Liver (tissue), 9 donors: ENCODE measurements around the gene TRIM5. TPM values are rescaled to one million over a fixed set of nuclear protein-coding genes. Genes with fewer than 3 reads are reported as not detected.
A peak's percentile ranks its signal among the peaks of the same experiment; 100 is the strongest.

Experiments used
- DNase-seq: peaks from one replicate; pipeline ENCODE4 v3.0.0-alpha.2; 2017; ENCODE audit warnings: low spot score
- H3K27ac ChIP-seq, 2 donors: one replicate each; pipeline ENCODE4 v1.7.0; 2013; ENCODE audit warnings: inconsistent platforms in 2 of 2, low read length in 2 of 2, control low read depth in 1 of 2, low read depth in 1 of 2, mild to moderate bottlenecking in 1 of 2
- H3K27me3 ChIP-seq, 4 donors: one replicate each; pipeline versions ENCODE4 v1.6.1 to v1.7.0; 2013; ENCODE audit warnings: low read length in 3 of 4, inconsistent platforms in 1 of 4, mild to moderate bottlenecking in 1 of 4, moderate library complexity in 1 of 4; ENCODE audit not compliant: control insufficient read depth in 4 of 4, insufficient read depth in 4 of 4
- H3K36me3 ChIP-seq, 4 donors: one replicate each; pipeline versions ENCODE4 v1.6.1 to v1.7.0; 2013; ENCODE audit warnings: low read length in 3 of 4, mild to moderate bottlenecking in 3 of 4, low read depth in 1 of 4, moderate library complexity in 1 of 4; ENCODE audit not compliant: control insufficient read depth in 4 of 4, insufficient read depth in 3 of 4
- H3K4me1 ChIP-seq, 4 donors: one replicate each; pipeline versions ENCODE4 v1.6.1 to v1.7.0; 2013; ENCODE audit warnings: low read length in 3 of 4, mild to moderate bottlenecking in 3 of 4, moderate library complexity in 1 of 4; ENCODE audit not compliant: control insufficient read depth in 4 of 4, insufficient read depth in 4 of 4
- H3K4me3 ChIP-seq, 3 donors: one replicate each; pipeline versions ENCODE4 v1.6.1 to v1.7.0; 2013; ENCODE audit warnings: low read length in 3 of 3, control low read depth in 1 of 3, low read depth in 1 of 3, mild to moderate bottlenecking in 1 of 3
- H3K9ac ChIP-seq, 2 donors: one replicate each; pipeline ENCODE4 v1.7.0; 2013; ENCODE audit warnings: low read length in 2 of 2, mild to moderate bottlenecking in 2 of 2, moderate library complexity in 2 of 2, control low read depth in 1 of 2, low read depth in 1 of 2
- H3K9me3 ChIP-seq, 4 donors: one replicate each; pipeline versions ENCODE4 v1.6.1 to v1.7.0; 2013; ENCODE audit warnings: low read length in 3 of 4; ENCODE audit not compliant: control insufficient read depth in 4 of 4
- CTCF ChIP-seq: fragments of 150-350 bp; IDR thresholded peaks from 2 replicates; pipeline ENCODE4 v1.5.1; 2017; ENCODE audit warnings: improper control_type of control experiment, low read depth, low read length; ENCODE audit not compliant: missing input control
- EGR1 ChIP-seq, 2 donors: IDR thresholded peaks; 2 replicates each; pipeline ENCODE4 v1.6.1; 2016 to 2018; ENCODE audit warnings: antibody characterized with exemption in 2 of 2, low read depth in 2 of 2
- FOXA1 ChIP-seq: IDR thresholded peaks from 2 replicates; pipeline ENCODE4 v1.6.1; 2016; ENCODE audit warnings: antibody characterized with exemption
- FOXA2 ChIP-seq: IDR thresholded peaks from 2 replicates; pipeline ENCODE4 v1.6.1; 2016; ENCODE audit warnings: antibody characterized with exemption
- GABPA ChIP-seq, 2 donors: IDR thresholded peaks in 1 of 2; conservative IDR thresholded peaks in 1 of 2; 2 replicates each; pipeline ENCODE4 v1.6.1; 2016; ENCODE audit warnings: antibody characterized with exemption in 2 of 2, mild to moderate bottlenecking in 1 of 2, moderate library complexity in 1 of 2
- HNF4A ChIP-seq, 2 donors: conservative IDR thresholded peaks; 2 replicates each; pipeline ENCODE4 v1.6.1; 2016; ENCODE audit warnings: antibody characterized with exemption in 2 of 2, mild to moderate bottlenecking in 2 of 2
- HNF4G ChIP-seq: IDR thresholded peaks from 2 replicates; pipeline ENCODE4 v1.6.1; 2016; ENCODE audit warnings: antibody characterized with exemption
- JUND ChIP-seq, 2 donors: IDR thresholded peaks; 2 replicates each; pipeline ENCODE4 v1.6.1; 2016; ENCODE audit warnings: antibody characterized with exemption in 2 of 2
- MAX ChIP-seq: IDR thresholded peaks from 2 replicates; pipeline ENCODE4 v1.6.1; 2016; ENCODE audit warnings: antibody characterized with exemption
- NR2F2 ChIP-seq: IDR thresholded peaks from 2 replicates; pipeline ENCODE4 v1.6.1; 2016; ENCODE audit warnings: antibody characterized with exemption
- RAD21 ChIP-seq, 2 donors: IDR thresholded peaks; 2 replicates each; pipeline ENCODE4 v1.6.1; 2016; ENCODE audit warnings: antibody characterized with exemption in 2 of 2, mild to moderate bottlenecking in 2 of 2
- RXRA ChIP-seq, 2 donors: IDR thresholded peaks; 2 replicates each; pipeline ENCODE4 v1.6.1; 2017 to 2018; ENCODE audit warnings: antibody characterized with exemption in 2 of 2, mild to moderate bottlenecking in 1 of 2
- SP1 ChIP-seq: IDR thresholded peaks from 2 replicates; pipeline ENCODE4 v1.6.1; 2018; ENCODE audit warnings: antibody characterized with exemption, mild to moderate bottlenecking
- TAF1 ChIP-seq: conservative IDR thresholded peaks from 2 replicates; pipeline ENCODE4 v1.6.1; 2016; ENCODE audit warnings: antibody characterized with exemption, mild to moderate bottlenecking
- YY1 ChIP-seq: IDR thresholded peaks from 2 replicates; pipeline ENCODE4 v1.6.1; 2016; ENCODE audit warnings: antibody characterized with exemption, mild to moderate bottlenecking
- ZBTB33 ChIP-seq: IDR thresholded peaks from 2 replicates; pipeline ENCODE4 v1.6.1; 2016; ENCODE audit warnings: antibody characterized with exemption
- WGBS: extraction: QIAGEN DNeasy Blood & Tissue Kit; methylation state at CpG from one replicate; pipeline ENCODE4 v1.1.7; 2013; 5-methylcytosine and 5-hydroxymethylcytosine counted together
- polyA plus RNA-seq, 2 donors: library from polyadenylated mRNA; stranded (reverse) in 1 of 2; unstranded in 1 of 2; fragments of 200-250 nt in 1 of 2; fragments of >200 nt in 1 of 2; fragmentation: Nextera tagmentation in 1 of 2; extraction: Ambion mirVana in 1 of 2; gene quantifications; one replicate each; pipeline versions ENCODE4 v1.2.1 to v1.2.3, GENCODE V29; 2013 to 2015
- total RNA-seq, 2 donors: library from RNA; depleted of rRNA; stranded (reverse); fragments of >200 nt; gene quantifications; one replicate each; pipeline ENCODE4 v1.2.3, GENCODE V29; 2014
- TF ChIP-seq, protein P1 (sequence below): IDR thresholded peaks from 2 replicates; pipeline ENCODE4 v1.6.1; 2016; ENCODE audit warnings: antibody characterized with exemption
- TF ChIP-seq, protein P2 (sequence below): IDR thresholded peaks from 2 replicates; pipeline ENCODE4 v1.6.1; 2016; ENCODE audit warnings: antibody characterized with exemption, mild to moderate bottlenecking
- donor health status: healthy.
- donor health status: healthy.
- donor health status: healthy.
- donor health status: healthy.
- donor health status: healthy.

The TRIM5 gene
- total and polyA plus RNA-seq, 4 donors: 7.8 to 20.2 (median 13.1) TPM

GRCh38 chr11:5690216-5690615 lies 5.3 kb upstream of the TRIM5 start (continued):
- TF ChIP-seq HNF4G: no peak

DNA sequence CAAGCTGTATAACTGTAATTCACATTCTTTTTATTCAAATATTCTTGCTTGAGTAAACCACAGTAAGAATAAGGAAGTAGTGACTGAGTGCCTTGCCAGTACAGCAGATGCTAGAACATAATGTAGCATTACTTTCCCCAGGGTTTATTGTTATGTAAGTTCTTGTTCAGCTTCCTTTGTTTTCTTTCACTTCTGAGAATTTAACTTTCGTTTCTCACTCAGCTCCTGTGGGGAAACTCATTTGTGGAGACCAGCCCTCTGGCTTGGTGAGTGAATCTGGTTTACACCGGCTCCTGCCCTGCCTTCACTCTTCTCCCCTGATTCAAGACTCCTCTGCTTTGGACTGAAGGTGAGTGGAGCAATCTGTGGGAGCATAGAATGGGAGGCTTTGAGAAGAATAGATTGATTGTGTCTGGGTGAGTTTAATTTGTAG lies 4.7 kb upstream of the TRIM5 start, which contains the start of gene TRIM22:
TRIM22 (plus strand) TSS at position 240 of the 433 bp plus-strand sequence. CDS start 6,443 bp downstream, outside the sequence.
- no peaks in the 10 kb centered on the region for H3K27me3 ChIP-seq
- H3K9me3 ChIP-seq: no peaks in the 10 kb centered on the region
- no peak for DNase-seq
- H3K4me3 ChIP-seq: peak within 1 kb of the TSS; percentile 27 to 39 (median 30)
- H3K27ac ChIP-seq: peak within 1 kb of the TSS; percentile 71 to 76
- no peak for TF ChIP-seq FOXA2
- TF ChIP-seq ZBTB33: no peak
- TF ChIP-seq RAD21 (IDR thresholded peaks at IDR 0.05): peak in 1 of 2 donors; percentile 14
- no peak for TF ChIP-seq FOXA1
- no peak for TF ChIP-seq NR2F2
- no peak for TF ChIP-seq HNF4A (conservative IDR thresholded peaks at IDR 0.05)
- TF ChIP-seq HNF4G: no peak
- no peak for TF ChIP-seq CTCF
- no peak for TF ChIP-seq JUND (IDR thresholded peaks at IDR 0.05)
- no peak for TF ChIP-seq MAX
- peak; percentile 13 for TF ChIP-seq YY1
- no peak for TF ChIP-seq TAF1
- no peak for TF ChIP-seq EGR1 (IDR thresholded peaks at IDR 0.05; ENCODE audit: low read depth in 2 of 2)
- peak; percentile 19 for TF ChIP-seq SP1
- no peak for TF ChIP-seq GABPA (IDR thresholded peaks at IDR 0.05 in 1 of 2, conservative IDR thresholded peaks at IDR 0.05 in 1 of 2)
- TF ChIP-seq, protein P1, sequence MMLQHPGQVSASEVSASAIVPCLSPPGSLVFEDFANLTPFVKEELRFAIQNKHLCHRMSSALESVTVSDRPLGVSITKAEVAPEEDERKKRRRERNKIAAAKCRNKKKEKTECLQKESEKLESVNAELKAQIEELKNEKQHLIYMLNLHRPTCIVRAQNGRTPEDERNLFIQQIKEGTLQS: no peak
- TF ChIP-seq, protein P2, sequence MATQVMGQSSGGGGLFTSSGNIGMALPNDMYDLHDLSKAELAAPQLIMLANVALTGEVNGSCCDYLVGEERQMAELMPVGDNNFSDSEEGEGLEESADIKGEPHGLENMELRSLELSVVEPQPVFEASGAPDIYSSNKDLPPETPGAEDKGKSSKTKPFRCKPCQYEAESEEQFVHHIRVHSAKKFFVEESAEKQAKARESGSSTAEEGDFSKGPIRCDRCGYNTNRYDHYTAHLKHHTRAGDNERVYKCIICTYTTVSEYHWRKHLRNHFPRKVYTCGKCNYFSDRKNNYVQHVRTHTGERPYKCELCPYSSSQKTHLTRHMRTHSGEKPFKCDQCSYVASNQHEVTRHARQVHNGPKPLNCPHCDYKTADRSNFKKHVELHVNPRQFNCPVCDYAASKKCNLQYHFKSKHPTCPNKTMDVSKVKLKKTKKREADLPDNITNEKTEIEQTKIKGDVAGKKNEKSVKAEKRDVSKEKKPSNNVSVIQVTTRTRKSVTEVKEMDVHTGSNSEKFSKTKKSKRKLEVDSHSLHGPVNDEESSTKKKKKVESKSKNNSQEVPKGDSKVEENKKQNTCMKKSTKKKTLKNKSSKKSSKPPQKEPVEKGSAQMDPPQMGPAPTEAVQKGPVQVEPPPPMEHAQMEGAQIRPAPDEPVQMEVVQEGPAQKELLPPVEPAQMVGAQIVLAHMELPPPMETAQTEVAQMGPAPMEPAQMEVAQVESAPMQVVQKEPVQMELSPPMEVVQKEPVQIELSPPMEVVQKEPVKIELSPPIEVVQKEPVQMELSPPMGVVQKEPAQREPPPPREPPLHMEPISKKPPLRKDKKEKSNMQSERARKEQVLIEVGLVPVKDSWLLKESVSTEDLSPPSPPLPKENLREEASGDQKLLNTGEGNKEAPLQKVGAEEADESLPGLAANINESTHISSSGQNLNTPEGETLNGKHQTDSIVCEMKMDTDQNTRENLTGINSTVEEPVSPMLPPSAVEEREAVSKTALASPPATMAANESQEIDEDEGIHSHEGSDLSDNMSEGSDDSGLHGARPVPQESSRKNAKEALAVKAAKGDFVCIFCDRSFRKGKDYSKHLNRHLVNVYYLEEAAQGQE: no peak
- TF ChIP-seq RXRA (IDR thresholded peaks at IDR 0.05): peak in 1 of 2 donors; percentile 5
- H3K36me3 ChIP-seq: no peaks in the 10 kb centered on the region
- H3K9ac ChIP-seq: peak within 1 kb of the TSS; percentile 30 to 48
- peaks cover 0 to 6% (median 3%) of the 10 kb centered on the region in 4 donors for H3K4me1 ChIP-seq
- WGBS: under 1% methylated on average over 2 of the region's 2 CpGs
